ENCODE results near the gene MPEG1. TPM values are rescaled to one million over a fixed set of nuclear protein-coding genes. Genes with fewer than 3 reads are reported as not detected.

Gene MPEG1
- total RNA-seq, 1 experiment from 2014 or later = not detected

- Histone ChIP-seq H4K20me1 (ENCODE audit: control insufficient read depth, insufficient read depth, insufficient read length) (no peaks in the 10 kb centered on the region), H3K27me3 (ENCODE audit: insufficient read depth, low read length) (no peaks in the 10 kb centered on the region), H3K4ac (ENCODE audit: low read depth, low read length) (no peak overlapping the region), H2BK20ac (ENCODE audit: low read depth, low read length, poor library complexity, severe bottlenecking) (no peak overlapping the region), H2BK12ac (ENCODE audit: insufficient read length, low read depth, low read length) (no peak overlapping the region), H3K18ac (ENCODE audit: insufficient read length, low read depth, low read length) (no peak overlapping the region), H3K9me3 (ENCODE audit: control insufficient read depth, low read depth, low read length) (no peaks in the 10 kb centered on the region), H3K79me2 (ENCODE audit: insufficient read depth, low read length) (no peaks in the 10 kb centered on the region), H3K79me1 (ENCODE audit: insufficient read depth, low read depth, low read length, poor library complexity, severe bottlenecking) (no peaks in the 10 kb centered on the region), H4K5ac (ENCODE audit: insufficient read length, low read depth, low read length) (no peak overlapping the region), H3K23ac (ENCODE audit: insufficient read length, low read depth, low read length) (no peak overlapping the region), H4K91ac (ENCODE audit: insufficient read length, low read depth, low read length) (no peak overlapping the region), H3K9ac (ENCODE audit: extremely low read depth, insufficient read length, low read length) (no peak overlapping the region), H2BK5ac (ENCODE audit: insufficient read length, low read length) (no peak overlapping the region), H2BK120ac (ENCODE audit: low read depth, low read length, poor library complexity, severe bottlenecking) (no peak overlapping the region), H3K27ac (ENCODE audit: insufficient read length, low read depth, low read length) (no peak overlapping the region), H2AK5ac (ENCODE audit: insufficient read length, low read length) (no peak overlapping the region), H2AFZ (ENCODE audit: low read length) (no peak overlapping the region), H4K8ac (replicated peaks; ENCODE audit: insufficient read length, low read depth, low read length) (no peak overlapping the region), H3K4me2 (ENCODE audit: insufficient read depth, insufficient read length, low read length) (no peak overlapping the region), H3T11ph (ENCODE audit: low read length) (no peak overlapping the region), H3K14ac (ENCODE audit: insufficient read depth, low read length) (no peak overlapping the region), H3K56ac (ENCODE audit: insufficient read length, low read depth, low read length) (no peak overlapping the region), H3K23me2 (ENCODE audit: insufficient read length, low read depth, low read length, poor library complexity, severe bottlenecking) (no peaks in the 10 kb centered on the region), H3K4me1 (ENCODE audit: insufficient read depth, low read length) (no peaks in the 10 kb centered on the region), H2BK15ac (ENCODE audit: low read depth, low read length) (no peak overlapping the region)
- no peak for TF ChIP-seq CTCF (conservative IDR thresholded peaks at IDR 0.05)
- Mint-ChIP-seq H3K36me3 (ENCODE audit: insufficient read depth in 1 of 3, low read depth in 3 of 3) (no peaks in the 10 kb centered on the region; a peak in 1 of 7 replicates), H3K4me3 (no peak overlapping the region), H3K27ac (no peak overlapping the region), H3K27me3 (ENCODE audit: low read depth) (no peaks in the 10 kb centered on the region), H3K4me1 (no peaks in the 10 kb centered on the region), H3K9me3 (no peaks in the 10 kb centered on the region)
- WGBS (ENCODE audit: extremely low coverage, insufficient read length, low lambda C conversion rate) = no CpG with 5 or more reads among the region's 2 CpGs
- DNase-seq = no peak
Measured at GRCh38 chr11:59218893-59219292, 6.2 kb upstream of the MPEG1 start.
